CD4-positive, alpha-beta T cell treated with Interleukin-17A for 1 hour (primary cell): ENCODE measurements around the gene S100A3.

Experiments used
- DNase-seq: peaks from one replicate; pipeline ENCODE4 v3.0.0-alpha.2; 2020

Gene S100A3

DNA sequence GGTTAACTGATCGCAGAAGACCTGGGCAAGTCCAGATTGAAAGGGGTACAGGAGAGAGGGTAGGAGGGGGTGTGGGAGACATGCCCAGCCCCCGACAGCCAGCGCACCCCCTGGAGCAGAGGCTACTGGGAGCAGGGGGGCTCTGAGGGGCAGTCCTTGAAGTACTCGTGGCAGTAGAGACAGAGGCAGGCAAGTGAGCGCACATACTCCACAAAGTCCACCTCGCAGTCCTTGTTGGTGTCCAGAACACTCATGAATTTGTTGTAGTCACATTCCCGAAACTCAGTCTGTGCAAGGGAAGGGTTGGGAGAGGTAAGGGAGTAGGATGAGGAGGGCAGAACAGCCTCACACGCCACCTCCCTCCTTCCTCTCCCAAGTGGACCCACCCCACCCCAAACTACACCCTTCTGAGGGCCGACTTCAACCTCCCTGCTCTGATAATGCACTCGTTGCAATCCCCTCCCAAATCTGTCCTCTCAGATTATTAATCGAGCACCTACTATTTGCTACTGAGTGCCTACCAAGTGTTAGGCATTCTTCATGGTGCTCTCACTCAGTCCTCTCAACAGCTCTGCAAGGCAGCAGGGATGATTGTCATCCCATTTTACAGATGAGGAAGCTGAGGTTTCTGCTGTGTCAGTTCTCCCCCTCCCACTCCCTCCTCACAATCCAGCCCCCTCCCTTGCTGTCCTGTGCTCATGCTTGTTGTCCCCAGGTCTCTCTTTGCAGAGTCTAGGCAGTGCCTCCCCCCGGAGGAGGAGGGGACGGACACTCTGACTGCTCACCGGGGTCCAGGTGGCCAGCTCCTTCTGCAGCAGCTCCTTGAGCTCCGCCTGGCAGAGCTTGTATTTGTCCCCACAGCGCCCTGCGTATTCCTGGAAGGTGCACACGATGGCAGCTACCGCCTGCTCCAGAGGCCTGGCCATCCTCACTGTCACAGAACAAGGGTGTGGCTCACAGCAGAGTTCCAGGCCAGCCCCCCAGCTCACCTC lies 1.2 kb downstream of the S100A3 start:
- no peak for DNase-seq

DNA sequence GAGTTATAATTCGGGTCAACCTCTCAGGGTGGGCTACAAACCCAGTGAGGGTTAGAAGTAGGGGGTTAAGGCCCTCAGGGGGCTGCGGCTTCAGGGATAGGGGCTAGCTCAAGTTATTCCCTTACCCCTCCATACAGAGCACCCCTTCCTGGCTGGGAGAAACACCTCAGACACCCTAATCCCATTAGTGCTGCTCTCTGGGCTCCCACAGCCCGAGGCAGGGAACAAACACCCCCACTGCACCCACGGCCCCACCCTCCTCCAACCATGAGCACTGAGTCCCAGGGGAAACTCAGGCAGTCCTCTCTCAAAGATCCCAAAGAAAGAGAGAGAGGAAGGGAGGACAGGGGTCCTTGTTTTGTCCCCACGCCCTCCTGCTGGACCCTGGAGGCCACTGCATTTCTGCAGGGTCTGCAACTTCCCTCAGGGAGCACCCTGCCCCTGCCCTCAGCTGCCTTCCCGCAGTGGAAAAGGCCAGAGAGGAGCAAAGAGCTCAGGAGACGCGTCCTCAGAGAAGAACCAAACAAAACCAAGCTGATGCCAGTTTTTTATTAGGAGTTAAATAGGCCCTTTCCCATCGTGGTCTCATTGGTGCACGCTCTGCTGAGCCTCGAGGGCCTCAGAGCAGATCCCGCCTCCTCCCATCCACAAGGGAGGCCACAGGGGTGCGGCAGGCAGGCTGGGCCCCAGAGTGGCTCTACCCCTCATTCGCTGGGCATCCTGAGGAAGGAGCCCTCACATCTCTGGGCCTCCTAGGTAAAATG lies 2.1 kb downstream of the S100A3 start:
- no peak for DNase-seq

DNA sequence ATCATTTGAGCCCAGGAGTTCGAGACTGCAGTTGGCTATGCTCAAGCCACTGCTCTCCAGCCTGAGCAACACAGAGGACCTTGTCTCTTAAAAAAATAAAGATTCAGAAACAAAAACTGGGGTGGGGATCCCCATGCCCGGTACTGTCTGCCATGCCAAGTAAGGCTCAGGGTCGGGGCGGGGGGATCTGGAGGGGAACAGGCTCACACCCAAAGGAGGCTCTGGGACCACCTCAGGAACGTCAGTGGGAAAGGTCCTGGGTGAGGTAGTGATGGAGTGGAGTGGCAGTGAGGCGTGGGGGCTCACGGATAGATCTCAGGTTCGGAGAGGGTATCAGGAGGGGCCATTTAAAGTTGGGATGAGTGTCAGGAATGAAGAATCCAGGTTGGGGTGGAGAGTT lies 2.7 kb downstream of the S100A3 start:
- DNase-seq: no peak

DNA sequence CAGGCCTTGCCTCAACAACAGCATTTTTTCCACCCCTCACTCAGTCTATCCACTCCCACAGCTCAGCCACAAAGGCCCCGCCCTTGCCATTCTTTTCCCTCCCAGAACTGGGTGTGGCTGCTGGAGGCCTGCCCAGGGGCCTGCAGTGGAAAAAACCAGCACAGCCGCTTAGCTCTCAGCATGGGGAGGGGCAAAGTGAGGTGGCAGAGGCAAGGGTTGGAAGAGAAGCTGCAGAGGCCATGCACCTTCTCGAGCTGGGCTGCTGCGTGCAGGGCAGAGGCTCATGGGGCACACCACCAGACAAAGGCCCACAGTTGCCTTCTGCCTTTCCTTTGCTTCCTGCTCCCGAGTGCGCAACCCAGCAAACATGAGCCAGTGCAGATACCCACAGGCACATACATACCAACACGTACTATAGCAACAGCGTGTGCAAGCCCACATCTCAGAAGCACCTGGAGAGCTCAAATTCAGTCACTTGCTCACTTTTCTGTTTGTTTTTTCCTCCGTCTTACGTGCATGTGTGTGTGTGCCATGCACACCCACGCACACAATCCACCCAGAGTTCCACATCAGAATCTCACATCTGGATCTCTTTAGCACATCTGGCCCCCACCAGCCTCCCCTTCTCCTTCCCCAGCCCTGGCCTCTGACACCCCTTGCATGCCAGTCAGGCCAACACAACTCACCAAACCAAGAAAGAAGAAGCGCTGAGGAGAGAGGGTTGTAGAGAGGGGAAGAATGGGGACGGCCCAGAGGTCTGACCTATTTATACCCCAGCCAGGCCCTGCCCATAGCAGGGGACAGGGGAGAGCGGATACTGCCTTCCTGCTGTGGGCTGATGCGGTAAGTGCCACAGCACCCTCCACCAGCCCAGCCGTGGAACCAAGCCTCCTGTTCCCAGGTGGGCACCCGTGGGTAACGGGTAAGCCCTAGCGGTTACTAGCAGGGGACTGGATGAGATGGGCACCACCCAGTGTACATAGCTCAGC lies 3.7 kb downstream of the S100A3 start, which contains the start of gene S100A4:
S100A4 (minus strand) TSS at position 740 of the 989 bp plus-strand sequence. CDS start 1,012 bp downstream, outside the sequence.
- peak; percentile 90 for DNase-seq

DNA sequence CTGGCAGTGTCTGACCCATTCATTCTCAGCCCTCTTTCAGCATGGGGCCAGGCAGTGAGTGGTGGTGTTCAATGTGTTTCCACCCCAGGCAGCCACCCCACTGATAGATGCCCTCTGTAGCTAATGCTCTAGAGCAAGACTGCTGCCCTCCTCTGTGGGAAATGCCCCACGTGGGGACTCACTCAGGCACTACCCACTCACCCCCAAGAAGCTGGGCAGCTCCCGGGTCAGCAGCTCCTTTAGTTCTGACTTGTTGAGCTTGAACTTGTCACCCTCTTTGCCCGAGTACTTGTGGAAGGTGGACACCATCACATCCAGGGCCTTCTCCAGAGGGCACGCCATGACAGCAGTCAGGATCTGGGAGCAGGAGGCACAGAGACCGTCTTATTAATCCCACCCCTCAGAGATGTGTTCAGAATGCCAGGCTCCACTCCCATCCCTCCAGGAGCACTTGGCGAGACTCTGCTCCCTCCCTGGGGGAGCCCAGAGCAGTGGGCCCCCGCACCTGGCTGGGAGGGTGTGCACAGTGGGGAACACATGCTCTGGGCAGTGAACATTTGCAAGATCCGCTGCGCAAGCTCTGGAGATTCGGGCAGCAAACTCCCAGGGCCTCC lies 4.5 kb downstream of the S100A3 start:
- no peak for DNase-seq

DNA sequence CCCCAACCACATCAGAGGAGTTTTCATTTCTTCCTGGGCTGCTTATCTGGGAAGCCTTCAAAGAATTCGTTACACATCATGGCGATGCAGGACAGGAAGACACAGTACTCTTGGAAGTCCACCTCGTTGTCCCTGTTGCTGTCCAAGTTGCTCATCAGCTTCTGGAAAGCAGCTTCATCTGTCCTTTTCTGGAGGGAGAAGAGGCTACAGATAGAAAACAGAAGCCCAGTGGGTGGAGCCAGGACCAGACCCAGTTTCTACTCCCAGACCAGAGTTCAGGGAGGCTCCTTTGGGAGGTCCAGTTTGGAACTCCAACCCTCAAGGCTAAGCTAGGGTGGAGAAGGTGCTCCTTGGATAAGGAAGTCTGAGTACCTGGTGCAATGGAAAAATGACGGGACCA lies 5.3 kb downstream of the S100A3 start:
- DNase-seq: no peak

DNA sequence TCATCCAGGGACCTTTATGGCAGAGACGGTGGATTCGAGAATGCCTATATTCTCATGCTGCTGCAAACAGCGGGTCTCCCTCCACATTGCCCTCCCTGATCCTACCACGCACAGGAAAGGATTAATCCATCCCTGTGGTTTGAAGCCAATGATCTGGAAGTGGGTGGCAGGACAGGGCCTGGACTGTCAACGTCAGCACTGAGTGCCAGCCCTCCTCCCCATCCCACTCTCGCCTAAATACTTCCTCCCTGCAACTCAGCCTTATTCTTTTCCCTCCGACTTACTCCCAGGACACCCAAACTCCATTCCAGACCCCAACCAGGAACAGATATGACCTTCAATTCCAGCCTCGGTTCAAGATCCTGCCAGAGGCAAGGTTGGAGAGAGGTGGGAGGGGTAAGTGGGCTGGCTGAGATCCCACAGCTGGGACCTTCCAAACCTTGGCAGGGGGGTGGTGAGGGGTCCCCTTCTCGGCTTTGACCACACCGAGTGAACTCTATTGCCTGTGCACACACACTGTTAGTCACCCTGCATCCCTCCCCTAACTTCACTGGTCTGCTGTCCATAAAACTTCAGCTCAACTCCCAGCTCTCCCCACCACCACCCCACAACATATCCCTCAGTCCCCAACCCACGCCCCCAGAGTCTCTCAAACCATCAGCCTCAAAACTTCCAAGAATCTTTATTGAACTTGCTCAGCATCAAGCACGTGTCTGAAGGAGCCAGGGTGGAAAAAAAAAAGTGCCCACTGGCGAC lies 5.9 kb downstream of the S100A3 start:
- DNase-seq: no peak

DNA sequence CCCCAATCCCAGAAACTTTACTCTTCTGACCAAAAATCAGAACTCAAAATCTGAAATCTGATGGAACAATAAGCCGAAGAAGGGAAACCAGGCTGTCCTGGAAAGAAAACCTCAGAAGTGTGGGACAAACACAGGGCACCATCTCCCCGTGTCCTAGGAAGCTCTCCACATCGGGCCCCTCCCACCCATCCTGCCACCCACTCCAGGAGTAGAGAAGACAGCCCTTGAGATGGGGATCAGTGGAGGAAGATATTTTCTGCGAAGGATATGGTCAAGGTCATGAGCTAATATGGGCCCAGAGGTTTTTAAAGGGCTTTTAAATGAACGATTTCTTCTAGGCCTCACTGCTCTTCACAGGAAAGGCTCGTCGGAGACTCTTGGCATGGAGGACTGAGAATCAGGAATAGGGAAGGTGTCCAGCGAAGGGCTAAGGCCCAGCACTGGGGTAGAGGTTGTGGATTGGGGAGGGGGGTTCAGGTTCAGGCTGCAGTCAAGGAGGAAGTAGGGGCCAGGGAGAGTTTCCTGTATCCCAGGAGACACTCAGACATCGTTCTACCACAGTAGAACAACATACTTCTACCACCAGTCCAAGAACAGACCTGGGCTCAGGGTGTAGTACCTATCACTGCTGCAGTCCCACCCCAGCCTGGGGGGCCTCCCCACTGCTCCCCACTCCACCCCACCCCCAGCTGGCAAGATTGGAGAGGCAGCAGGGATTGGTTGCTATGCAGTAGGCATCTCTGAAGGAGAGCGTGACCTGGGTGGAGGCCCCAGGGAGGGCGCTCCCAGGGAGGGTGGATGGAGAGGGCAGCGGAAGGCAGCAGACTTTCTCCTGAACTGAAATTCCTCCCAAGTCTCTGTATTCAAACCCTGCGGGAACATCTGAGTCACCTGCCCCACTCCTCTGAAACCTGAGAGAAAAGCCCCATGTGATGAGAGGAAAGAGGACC lies 7.1 kb downstream of the S100A3 start:
- no peak for DNase-seq

DNA sequence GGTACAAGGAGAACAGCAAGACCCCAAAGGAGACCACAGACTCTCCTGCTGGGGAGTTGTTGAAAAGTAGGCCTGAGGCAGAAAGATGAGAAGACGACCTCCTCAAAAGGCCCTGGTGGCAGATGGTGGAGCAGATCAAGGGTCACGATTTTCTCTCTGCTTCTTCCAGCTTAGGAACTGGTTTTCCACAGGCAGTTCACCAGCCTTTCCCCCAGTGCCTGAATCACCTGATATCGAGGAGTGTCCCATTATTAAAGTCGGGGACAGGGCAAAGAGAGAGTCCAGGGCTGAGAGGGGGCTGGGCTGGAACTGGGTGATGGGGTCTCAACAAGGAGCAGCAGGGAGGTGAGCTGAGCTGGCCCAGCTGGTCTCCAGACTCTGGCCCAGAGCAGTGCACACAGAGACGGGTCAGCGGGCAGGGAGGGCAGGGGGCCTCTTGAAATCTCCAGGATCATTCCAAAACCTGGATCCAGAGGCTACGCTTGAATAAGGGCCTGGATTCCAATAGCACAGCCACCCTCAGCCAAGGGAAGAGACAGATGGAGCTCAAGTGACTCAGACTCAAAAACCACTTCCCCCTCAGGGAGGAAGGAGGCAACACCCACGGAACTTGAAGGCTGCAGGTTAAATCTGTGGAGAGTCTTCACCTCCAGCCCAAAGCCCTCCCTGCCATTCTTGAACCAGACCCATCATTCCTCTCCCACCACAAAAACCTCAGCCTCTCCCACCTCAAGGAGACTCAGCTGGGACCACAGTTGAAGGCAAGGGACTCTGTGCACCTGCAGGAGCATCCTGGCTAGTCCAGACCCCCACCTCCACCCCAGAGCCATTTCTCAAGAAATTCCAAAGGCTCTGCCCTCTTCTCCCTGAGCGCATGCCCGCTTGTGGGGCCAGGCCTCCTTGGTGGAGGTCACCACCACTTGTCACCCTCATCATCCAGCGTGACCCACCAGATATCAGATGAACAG lies 8.4 kb downstream of the S100A3 start, which contains the start of gene S100A5:
S100A5 (minus strand) TSS at position 541 of the 968 bp plus-strand sequence. CDS start 743 bp downstream, outside the sequence.
- DNase-seq: peak; percentile 71

DNA sequence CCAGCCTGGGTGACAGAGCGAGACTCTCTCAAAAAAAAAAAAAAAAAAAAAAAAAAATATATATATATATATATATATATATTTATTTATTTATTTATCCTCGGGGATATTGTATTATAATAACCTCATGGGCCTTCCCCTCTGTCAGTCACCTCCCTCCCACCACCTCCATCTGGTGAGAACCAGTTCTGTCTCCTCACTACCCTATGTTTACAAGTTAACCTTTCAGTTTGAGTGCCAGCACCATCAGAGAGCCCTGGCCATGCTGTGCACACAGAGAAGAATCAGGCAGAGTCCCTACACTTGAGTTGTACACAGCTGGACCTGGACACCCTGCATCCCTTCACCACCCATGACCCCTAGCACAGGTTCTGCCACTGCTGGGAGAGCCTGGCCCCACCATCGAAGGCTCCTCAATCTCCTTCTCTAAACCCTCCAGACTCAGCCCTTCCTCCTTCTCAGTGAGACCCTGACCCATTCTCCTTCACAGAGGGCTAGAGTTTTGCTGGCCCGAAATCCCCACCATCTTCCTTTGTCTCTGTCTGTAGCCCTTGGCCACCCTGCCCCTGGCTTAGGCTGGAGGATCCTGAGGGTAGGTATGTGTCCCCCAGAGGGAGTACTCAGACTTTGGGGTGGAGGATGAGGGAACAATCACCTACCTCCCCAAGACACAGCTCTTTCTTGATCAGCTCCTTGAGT lies 9.5 kb downstream of the S100A3 start:
- no peak for DNase-seq

DNA sequence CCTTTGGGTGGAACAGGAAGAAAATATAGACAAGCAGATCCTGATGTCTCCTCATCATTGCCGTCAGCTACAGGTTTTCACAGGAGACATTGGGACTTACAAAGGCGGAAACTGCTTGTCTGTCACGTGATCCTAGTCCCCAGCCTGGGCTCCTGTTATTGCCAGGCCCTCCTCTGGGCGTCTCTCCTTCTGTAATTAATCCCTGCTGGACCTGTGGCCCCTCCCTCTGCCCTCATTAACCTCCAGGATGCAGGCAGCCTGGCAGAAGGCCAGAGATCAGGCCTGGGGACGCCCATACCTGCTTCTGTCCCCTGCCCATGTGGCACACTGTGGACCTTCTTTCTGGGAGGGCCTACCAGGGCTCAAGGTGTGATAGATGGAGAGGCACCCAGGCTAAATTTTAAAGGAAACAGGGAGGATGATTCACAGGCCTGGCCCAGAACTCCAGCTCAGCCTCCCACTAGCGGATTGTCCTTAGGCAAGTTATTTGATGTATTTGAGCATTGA lies 10.7 kb downstream of the S100A3 start:
- DNase-seq: no peak

DNA sequence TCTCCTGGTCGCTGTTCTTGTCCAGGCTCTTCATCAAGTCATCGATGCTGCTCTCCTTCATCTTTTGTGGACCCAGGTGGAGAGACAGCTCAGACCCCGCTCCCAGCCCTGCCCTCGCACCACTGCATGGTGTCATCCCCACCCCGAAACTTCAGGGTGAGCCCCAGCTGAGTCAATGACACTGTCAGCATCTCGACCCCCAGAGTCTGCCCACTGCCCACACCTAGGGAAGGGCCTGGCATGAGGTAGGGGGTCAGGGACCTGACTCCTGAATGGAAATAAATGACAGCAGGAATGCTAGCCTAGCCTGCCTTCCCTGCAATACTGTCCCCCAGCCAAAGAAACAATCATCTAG lies 11.7 kb downstream of the S100A3 start:
- DNase-seq: no peak

DNA sequence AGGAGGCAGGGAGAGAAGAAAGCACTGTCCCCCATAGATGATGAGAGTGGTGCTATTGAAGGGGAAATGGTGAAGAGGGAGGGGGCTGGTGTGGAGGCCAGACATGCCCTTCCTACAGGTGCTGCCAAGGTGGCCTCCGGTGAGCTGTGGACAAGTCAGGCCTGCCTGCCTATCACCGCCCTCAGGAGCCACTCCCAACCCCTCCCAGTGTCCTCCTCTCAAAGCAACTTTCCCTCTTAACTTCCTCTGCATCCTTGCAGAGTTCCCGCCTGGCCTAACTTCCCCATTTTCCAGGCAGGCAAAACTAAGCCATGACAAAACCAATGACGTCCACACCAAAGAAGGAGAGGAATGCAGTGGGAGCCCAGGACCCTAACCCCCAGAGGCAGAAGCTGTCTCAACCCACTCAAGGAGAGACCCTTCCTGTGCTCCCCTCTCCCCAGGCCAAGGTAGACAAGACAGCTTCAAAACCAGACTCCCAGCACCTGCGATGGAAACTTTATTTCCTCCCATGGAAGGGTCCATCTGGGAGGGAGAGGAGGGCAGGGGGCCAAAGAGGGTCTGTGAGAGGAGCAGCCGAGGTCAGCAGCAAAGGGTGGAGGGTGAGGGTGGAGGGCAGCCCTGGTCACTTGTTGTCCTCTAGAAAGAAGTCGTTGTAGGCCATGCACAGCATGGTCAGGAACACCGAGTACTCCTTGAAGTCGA lies 12.2 kb downstream of the S100A3 start:
- DNase-seq: no peak

DNA sequence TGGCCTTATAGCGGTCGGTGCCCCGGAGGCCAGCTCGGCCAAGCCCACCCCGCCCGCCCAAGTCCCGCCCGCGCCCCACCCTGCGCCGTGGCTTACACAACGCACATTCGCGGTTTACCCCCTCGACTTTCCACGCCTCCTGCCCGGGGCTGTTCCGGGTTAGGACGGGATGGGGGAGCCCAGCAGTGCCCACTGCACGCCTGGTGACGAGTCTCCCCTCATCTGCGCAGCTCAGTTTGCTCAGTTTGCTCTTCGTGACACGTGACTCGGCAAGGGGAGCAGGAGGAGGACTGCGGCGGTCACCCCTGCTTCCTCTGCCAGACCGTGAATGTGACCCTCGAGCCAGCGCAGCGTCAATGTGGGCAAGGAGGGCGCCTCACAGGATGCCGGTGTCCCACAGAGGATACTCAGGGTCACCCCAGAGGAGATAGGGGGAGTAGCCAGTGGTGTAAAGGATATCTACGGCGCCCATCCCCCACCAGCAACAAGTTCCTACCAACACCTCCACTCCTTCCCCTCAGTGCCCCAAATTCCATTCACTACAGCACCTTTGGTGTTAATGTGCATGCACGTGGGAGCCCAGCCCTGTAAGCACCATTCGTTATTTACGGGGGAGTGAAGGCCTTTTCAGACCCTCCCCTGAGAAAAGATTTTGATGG lies 12.9 kb downstream of the S100A3 start:
- peak; percentile 90 for DNase-seq

DNA sequence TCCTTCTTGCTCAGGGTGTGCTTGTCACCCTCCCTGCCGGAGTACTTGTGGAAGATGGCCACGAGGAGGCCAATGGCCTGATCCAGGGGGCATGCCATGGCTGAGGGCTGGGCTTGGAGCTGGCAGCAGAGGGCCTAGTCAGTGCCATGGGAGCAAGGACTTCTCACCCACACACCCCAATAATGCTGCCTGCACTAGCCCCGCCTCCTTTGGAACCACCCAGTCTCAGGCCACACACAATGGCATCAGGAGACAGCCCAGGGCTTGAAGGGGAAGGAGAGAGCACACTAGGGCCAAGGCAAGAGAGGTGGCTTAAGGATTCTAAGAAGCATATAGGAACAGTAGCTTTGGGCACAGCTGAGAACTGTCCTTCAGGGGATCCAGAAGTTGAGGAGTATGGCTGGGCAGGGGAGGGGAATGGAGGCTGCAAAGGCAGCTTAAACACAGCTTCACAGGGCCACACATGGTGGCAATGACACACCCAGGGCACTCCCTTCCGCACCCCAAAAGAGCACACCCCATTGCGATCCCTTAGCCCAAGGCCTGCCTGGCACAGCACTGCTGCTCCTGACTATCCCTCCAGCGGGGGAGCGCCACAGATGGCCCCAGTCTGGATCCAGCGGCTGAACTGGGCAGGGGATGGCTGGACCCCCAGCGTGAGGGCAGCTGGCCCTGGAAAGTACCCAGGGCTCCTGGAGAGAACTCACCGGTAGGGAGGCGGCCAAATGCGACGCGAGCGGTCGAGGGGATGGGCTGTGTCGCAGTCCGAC lies 13.6 kb downstream of the S100A3 start, which contains the start of gene S100A6:
S100A6 (minus strand) TSS at position 750 of the 770 bp plus-strand sequence; CDS start at position 98, 652 bp downstream.
- DNase-seq: peak; percentile 57

DNA sequence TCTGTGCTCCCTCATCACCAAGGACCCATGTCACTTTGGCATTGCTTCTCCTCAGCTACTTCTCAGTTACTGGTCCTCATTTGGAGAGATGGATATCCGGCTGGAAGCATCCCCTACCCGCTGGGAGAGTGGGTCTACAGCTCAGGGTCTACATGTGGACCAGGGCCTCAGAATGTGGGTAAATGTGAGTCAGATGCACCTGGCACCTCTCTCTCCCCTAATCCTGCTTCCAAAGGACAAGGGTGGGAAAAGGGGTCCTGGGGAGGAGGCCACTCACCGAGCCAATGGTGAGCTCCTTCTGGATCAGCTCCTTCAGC lies 14.2 kb downstream of the S100A3 start:
- no peak for DNase-seq
